Urothelium cell line (cell line): Measurements from ENCODE around the gene SNX32.
"Not testable (repeated sequence)": the region's sequence is repeated elsewhere in the genome, so short reads cannot be mapped to it uniquely, and the experiment has no call there.

Experiments
- DNase-seq: peaks from one replicate; pipeline ENCODE4 v3.0.0; 2011; ENCODE audit warnings: low spot score, mixed read lengths
- FAIRE-seq: peaks from 2 replicates; lab custom pipeline; 2011; peaks lifted over from hg19 to GRCh38; lab: Jason Lieb, UNC

Gene SNX32

GRCh38 chr11:65822776-65823528 is 10.8 kb upstream of the SNX32 start:
- DNase-seq: no peak
- no peak for FAIRE-seq

- no peak for FAIRE-seq
- no peak for DNase-seq
Observed at GRCh38 chr11:65826984-65827735, 6.6 kb upstream of the SNX32 start.

GRCh38 chr11:65829459-65829858 is 4.3 kb upstream of the SNX32 start:
- DNase-seq: no peak
- FAIRE-seq: no peak

GRCh38 chr11:65832231-65832630 is 1.5 kb upstream of the SNX32 start:
- FAIRE-seq, DNase-seq: not testable (repeated sequence)

- DNase-seq: no peak
Observed at GRCh38 chr11:65834202-65834601, 439 bp downstream of the SNX32 start.

GRCh38 chr11:65842144-65842543 is 8.4 kb downstream of the SNX32 start:
- no peak for DNase-seq
- no peak for FAIRE-seq

More at GRCh38 chr11:65834202-65834601, 439 bp downstream of the SNX32 start:
- peak; percentile 44 for FAIRE-seq

GRCh38 chr11:65843811-65844210 is 10.0 kb downstream of the SNX32 start:
- FAIRE-seq: no peak

GRCh38 chr11:65844231-65844872 is 10.6 kb downstream of the SNX32 start:
- FAIRE-seq (no peak), DNase-seq (no peak)

More at GRCh38 chr11:65843811-65844210, 10.0 kb downstream of the SNX32 start:
- DNase-seq: no peak

GRCh38 chr11:65847746-65848145 is 14.0 kb downstream of the SNX32 start:
- DNase-seq (no peak), FAIRE-seq (no peak)

- not testable (repeated sequence) for DNase-seq, FAIRE-seq
Observed at GRCh38 chr11:65848693-65849092, 14.9 kb downstream of the SNX32 start.

GRCh38 chr11:65849366-65849765 is 15.6 kb downstream of the SNX32 start:
- DNase-seq: no peak
- no peak for FAIRE-seq

- no peak for DNase-seq
- FAIRE-seq: no peak
Observed at GRCh38 chr11:65849771-65850216, 16.0 kb downstream of the SNX32 start.

GRCh38 chr11:65850217-65851082 is 16.7 kb downstream of the SNX32 start:
- FAIRE-seq: no peak

GRCh38 chr11:65851083-65851579 is 17.4 kb downstream of the SNX32 start:
- FAIRE-seq (no peak), DNase-seq (no peak)

More at GRCh38 chr11:65850217-65851082, 16.7 kb downstream of the SNX32 start:
- DNase-seq: no peak

- no peak for DNase-seq
- no peak for FAIRE-seq
Observed at GRCh38 chr11:65851811-65852507, 18.2 kb downstream of the SNX32 start.

- DNase-seq (no peak), FAIRE-seq (no peak)
Observed at GRCh38 chr11:65852508-65853245, 18.9 kb downstream of the SNX32 start.

GRCh38 chr11:65853246-65853979 is 19.6 kb downstream of the SNX32 start:
- no peak for DNase-seq

GRCh38 chr11:65854161-65854592 is 20.4 kb downstream of the SNX32 start:
- no peak for FAIRE-seq
- no peak for DNase-seq

More at GRCh38 chr11:65853246-65853979, 19.6 kb downstream of the SNX32 start:
- no peak for FAIRE-seq
